ENCODE results near the gene IL16.

IL16 gene

DNA sequence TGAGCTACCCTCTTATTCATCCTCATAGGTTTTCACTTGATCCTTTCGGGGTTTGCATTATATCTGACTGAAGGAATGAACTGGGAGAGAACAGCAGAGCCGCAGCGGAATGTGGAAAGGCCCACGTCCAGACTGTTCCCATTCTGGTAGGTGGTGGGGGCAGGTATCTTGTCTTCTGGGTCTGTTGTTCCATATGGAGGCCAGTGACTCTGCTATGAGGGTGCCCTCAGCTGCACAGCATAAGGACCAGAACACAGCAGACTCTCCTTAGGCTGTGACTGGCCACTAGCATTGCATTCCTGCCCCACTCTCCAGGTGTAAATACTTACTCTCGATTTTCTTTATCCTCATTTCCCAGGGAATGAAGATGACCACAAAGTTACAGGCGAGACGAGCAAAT lies 165.2 kb downstream of the IL16 start:
- no peak overlapping the region for H3K4me3 ChIP-seq (ENCODE audit: low read depth, low read length)

DNA sequence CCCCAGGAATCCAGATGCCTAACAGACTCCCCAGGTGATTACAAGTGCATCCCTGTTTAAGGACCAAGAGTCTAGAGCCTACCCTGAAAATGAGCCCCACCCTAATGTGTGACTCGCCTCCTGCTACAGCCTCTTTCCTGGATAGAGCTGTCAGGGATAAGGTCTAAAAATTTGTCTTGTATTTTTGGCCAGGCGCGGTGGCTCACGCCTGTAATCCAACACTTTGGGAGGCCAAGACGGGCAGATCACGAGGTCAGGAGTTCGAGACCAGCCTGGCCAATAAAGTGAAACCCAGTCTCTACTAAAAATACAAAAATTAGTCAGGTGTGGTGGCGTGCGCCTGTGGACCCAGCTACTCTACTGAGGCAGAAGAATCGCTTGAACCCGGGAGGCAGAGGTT lies 166.1 kb downstream of the IL16 start:
- H3K4me3 ChIP-seq (ENCODE audit: low read depth, low read length), result no peak overlapping the region

DNA sequence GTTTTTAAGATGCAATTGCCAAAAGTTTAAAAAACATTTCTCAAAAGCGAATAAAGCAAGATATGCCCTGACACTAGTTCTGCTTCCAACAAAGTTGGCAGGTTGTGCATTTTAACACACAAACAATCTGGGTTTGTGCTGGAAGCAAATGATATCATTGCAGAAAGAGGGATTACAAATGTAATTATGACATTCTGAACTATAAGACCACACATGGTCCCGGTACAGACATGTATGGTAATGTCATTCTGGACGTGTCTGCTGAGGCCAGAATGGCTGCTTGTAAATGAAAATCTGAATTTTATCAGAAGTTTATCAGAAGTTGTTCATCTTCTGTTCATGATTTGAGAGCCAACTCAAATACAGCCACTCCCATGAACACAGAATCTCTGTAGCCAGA lies 166.6 kb downstream of the IL16 start:
- no peak overlapping the region for H3K4me3 ChIP-seq (ENCODE audit: low read depth, low read length)

Measured in iPS-11a (cell line).